HL-60 (cell line): ENCODE measurements around the gene CACNA2D3.
"Not testable (repeated sequence)": the region's sequence is repeated elsewhere in the genome, so short reads cannot be mapped to it uniquely, and the experiment has no call there.

Source experiments
- DNase-seq, 2 experiments: peaks; one replicate each; pipeline ENCODE4 v3.0.0-alpha.2; 2010 to 2020; ENCODE audit warnings: low read depth in 1 of 2, low spot score in 1 of 2
- H3K27ac ChIP-seq: fragments of 250-450 bp; sonication (Bioruptor Pico); replicated peaks from 2 replicates; pipeline ENCODE4 v1.5.1; 2020; ENCODE audit warnings: mild to moderate bottlenecking, moderate library complexity
- H3K27me3 ChIP-seq: fragments of 250-450 bp; sonication (Bioruptor Pico); 2 replicates; pipeline ENCODE4 v1.5.1; 2021; ENCODE audit warnings: mild to moderate bottlenecking, moderate library complexity; ENCODE audit not compliant: insufficient read depth, poor library complexity, severe bottlenecking
- H3K4me3 ChIP-seq: replicated peaks from 2 replicates; pipeline ENCODE4 v1.5.1; 2011; ENCODE audit warnings: mild to moderate bottlenecking, control low read depth, low read length; ENCODE audit not compliant: insufficient read depth
- GABPA ChIP-seq: IDR thresholded peaks from 2 replicates; pipeline ENCODE4 v1.6.1; 2012; ENCODE audit warnings: low read depth
- POLR2AphosphoS5 ChIP-seq: IDR thresholded peaks from 2 replicates; pipeline ENCODE4 v1.6.1; 2012; ENCODE audit warnings: low read depth
- SPI1 ChIP-seq: IDR thresholded peaks from 2 replicates; pipeline ENCODE4 v1.6.1; 2012; ENCODE audit warnings: low read depth, mild to moderate bottlenecking, borderline replicate concordance
- TF ChIP-seq, protein P1 (sequence below): IDR thresholded peaks from one replicate; pipeline ENCODE4 v1.5.1; 2011; ENCODE audit warnings: low read length, control low read depth, inconsistent platforms; ENCODE audit not compliant: insufficient read depth
- TF ChIP-seq, protein P2 (sequence below): IDR thresholded peaks from 2 replicates; pipeline ENCODE4 v1.6.1; 2012; ENCODE audit warnings: low read depth; ENCODE audit not compliant: insufficient replicate concordance

Gene CACNA2D3

DNA sequence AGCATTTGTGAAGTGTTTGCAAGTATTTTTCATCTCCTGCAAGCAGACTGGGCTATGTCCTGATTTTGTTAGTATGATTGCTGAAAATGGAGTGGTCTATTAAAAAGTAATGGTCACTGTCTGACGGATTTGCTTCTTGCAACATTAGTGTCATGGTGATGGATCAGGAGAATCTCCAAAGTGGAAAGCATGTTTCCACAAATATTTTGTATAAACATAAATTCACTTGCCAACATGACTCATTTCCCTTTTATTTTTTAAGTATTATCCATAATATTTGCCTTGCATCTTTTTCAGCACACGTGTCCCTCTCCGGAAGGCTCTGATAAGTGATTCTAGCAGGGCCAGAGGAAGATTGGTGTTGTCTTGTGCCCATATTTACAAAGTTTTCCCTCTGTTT is 27.4 kb upstream of the CACNA2D3 start:
- peaks cover under 1% of the 10 kb centered on the region for H3K27me3 ChIP-seq

DNA sequence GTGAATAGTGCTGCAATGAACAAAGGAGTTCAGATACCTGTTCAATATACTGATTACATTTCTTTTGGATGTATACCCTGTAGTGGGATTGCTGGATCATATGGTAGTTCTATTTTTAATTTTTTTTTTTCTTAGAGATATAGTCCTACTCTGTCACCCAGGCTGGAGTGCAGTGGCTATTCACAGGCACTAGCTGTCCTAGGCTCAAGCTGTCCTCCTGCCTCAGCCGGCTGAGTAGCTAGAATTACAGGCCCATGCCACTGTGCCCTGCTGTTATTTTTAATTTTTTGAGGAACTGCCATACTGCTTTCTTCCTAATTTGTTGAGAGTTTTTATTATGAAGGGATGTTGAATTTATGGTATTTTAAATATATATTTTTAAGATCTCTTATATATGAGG is 23.0 kb upstream of the CACNA2D3 start:
- no peak for DNase-seq
- H3K27ac ChIP-seq, result no peak overlapping the region
- TF ChIP-seq, protein P1, sequence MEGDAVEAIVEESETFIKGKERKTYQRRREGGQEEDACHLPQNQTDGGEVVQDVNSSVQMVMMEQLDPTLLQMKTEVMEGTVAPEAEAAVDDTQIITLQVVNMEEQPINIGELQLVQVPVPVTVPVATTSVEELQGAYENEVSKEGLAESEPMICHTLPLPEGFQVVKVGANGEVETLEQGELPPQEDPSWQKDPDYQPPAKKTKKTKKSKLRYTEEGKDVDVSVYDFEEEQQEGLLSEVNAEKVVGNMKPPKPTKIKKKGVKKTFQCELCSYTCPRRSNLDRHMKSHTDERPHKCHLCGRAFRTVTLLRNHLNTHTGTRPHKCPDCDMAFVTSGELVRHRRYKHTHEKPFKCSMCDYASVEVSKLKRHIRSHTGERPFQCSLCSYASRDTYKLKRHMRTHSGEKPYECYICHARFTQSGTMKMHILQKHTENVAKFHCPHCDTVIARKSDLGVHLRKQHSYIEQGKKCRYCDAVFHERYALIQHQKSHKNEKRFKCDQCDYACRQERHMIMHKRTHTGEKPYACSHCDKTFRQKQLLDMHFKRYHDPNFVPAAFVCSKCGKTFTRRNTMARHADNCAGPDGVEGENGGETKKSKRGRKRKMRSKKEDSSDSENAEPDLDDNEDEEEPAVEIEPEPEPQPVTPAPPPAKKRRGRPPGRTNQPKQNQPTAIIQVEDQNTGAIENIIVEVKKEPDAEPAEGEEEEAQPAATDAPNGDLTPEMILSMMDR, result no peak
- no peak for TF ChIP-seq GABPA
- no peak for TF ChIP-seq SPI1
- no peak for TF ChIP-seq POLR2AphosphoS5
- TF ChIP-seq, protein P2, sequence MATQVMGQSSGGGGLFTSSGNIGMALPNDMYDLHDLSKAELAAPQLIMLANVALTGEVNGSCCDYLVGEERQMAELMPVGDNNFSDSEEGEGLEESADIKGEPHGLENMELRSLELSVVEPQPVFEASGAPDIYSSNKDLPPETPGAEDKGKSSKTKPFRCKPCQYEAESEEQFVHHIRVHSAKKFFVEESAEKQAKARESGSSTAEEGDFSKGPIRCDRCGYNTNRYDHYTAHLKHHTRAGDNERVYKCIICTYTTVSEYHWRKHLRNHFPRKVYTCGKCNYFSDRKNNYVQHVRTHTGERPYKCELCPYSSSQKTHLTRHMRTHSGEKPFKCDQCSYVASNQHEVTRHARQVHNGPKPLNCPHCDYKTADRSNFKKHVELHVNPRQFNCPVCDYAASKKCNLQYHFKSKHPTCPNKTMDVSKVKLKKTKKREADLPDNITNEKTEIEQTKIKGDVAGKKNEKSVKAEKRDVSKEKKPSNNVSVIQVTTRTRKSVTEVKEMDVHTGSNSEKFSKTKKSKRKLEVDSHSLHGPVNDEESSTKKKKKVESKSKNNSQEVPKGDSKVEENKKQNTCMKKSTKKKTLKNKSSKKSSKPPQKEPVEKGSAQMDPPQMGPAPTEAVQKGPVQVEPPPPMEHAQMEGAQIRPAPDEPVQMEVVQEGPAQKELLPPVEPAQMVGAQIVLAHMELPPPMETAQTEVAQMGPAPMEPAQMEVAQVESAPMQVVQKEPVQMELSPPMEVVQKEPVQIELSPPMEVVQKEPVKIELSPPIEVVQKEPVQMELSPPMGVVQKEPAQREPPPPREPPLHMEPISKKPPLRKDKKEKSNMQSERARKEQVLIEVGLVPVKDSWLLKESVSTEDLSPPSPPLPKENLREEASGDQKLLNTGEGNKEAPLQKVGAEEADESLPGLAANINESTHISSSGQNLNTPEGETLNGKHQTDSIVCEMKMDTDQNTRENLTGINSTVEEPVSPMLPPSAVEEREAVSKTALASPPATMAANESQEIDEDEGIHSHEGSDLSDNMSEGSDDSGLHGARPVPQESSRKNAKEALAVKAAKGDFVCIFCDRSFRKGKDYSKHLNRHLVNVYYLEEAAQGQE, result no peak
- H3K4me3 ChIP-seq, result no peak overlapping the region
- H3K27me3 ChIP-seq, result peaks cover 4% of the 10 kb centered on the region

More for the DNA sequence above, 27.4 kb upstream of the CACNA2D3 start:
- no peak for DNase-seq
- no peak overlapping the region for H3K4me3 ChIP-seq
- TF ChIP-seq, protein P2, result no peak
- TF ChIP-seq POLR2AphosphoS5 (no peak), SPI1 (no peak), GABPA (no peak)
- TF ChIP-seq, protein P1, result no peak
- H3K27ac ChIP-seq, result no peak overlapping the region

DNA sequence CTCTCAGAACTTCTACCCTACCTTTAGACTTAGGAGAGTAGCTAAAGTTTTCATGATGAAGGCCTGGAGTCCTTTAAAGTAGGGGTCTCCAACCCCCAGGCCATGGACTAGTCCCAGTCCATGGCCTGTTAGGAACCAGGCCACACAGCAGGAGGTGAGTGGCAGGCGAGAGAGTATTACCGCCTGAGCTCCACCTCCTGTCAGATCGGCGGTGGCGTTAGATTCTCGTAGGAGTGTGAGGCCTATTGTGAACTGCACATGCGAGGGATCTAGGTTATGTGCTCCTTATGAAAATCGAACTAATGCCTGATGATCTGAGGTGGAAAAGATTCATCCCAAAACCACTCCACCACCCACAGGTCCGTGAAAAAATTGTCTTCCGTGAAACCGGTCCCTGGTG is 18.3 kb upstream of the CACNA2D3 start:
- DNase-seq, result no peak
- Histone ChIP-seq H3K27me3 (peaks cover 4% of the 10 kb centered on the region), H3K27ac (no peak overlapping the region), H3K4me3 (no peak overlapping the region)
- TF ChIP-seq, protein P2, result no peak
- TF ChIP-seq POLR2AphosphoS5, result no peak
- TF ChIP-seq, protein P1, result no peak
- no peak for TF ChIP-seq GABPA
- no peak for TF ChIP-seq SPI1

DNA sequence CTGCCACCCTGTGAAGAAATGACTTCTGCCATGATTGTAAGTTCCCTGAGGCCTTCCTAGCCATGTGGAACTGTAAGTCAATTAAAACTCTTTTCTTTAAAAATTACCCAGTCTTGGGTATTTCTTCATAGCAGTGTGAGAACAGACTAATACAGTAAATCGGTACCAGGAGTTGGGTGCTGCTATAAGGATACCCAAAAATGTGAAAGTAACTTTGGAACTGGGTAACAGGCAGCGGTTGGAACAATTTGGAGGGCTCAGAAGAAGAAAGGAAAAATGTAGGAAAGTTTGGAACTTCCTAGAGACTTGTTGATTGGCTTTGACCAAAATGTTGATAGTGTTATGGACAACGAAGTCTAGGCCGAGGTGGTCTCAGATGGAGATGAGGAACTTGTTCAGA is 6.2 kb upstream of the CACNA2D3 start:
- H3K27ac ChIP-seq, H3K4me3 ChIP-seq, DNase-seq: not testable (repeated sequence)
- peaks cover 25% of the 10 kb centered on the region for H3K27me3 ChIP-seq
